K562 (cell line): ENCODE measurements around the gene EWSR1. TPM values are rescaled to one million over a fixed set of nuclear protein-coding genes. Genes with fewer than 3 reads are reported as not detected.

Experiments
- ERF ChIP-seq: fragments of 450-650 bp; formaldehyde crosslinking; IDR thresholded peaks from 2 replicates; pipeline ENCODE4 v1.4.0; 2020; ENCODE audit warnings: mild to moderate bottlenecking, mixed read lengths
- MITF ChIP-seq: IDR thresholded peaks from 2 replicates; pipeline ENCODE4 v1.6.1; 2014; ENCODE audit warnings: antibody characterized with exemption
- RAD21 ChIP-seq, 2 experiments: fragments of 250-450 bp in 1 of 2; fragments of 450-650 bp in 1 of 2; sonication (Bioruptor Pico) in 1 of 2; formaldehyde crosslinking in 1 of 2; IDR thresholded peaks in 1 of 2; conservative IDR thresholded peaks in 1 of 2; 2 replicates each; pipeline versions ENCODE4 v1.4.0 to v1.8.0; 2020 to 2022; ENCODE audit warnings: mild to moderate bottlenecking in 2 of 2, moderate library complexity in 1 of 2
- TBP ChIP-seq: optimal IDR thresholded peaks from 2 replicates; pipeline ENCODE3; 2011; ENCODE audit warnings: low read depth, low read length, improper control_type of control experiment
- TOE1 ChIP-seq, 2 experiments: fragments of 450-650 bp in 1 of 2; sonication (generic) in 1 of 2; formaldehyde crosslinking in 1 of 2; IDR thresholded peaks; 2 replicates each; pipeline versions ENCODE4 v1.7.1 to v1.8.0; 2016 to 2022; ENCODE audit warnings: borderline replicate concordance in 2 of 2, mild to moderate bottlenecking in 2 of 2, antibody characterized with exemption in 1 of 2, inconsistent platforms in 1 of 2, low read depth in 1 of 2, missing genetic modification reagents in 1 of 2, moderate library complexity in 1 of 2
- ZBTB49 ChIP-seq: sonication (generic); formaldehyde crosslinking; IDR thresholded peaks from 2 replicates; pipeline ENCODE4 v1.8.0; 2022; ENCODE audit warnings: missing genetic modification reagents, mild to moderate bottlenecking, borderline replicate concordance
- ZNF445 ChIP-seq: fragments of 250-450 bp; sonication (Bioruptor Pico); IDR thresholded peaks from 2 replicates; pipeline ENCODE4 v1.4.0; 2020; ENCODE audit warnings: low read depth, mild to moderate bottlenecking, moderate library complexity
- ZNF512 ChIP-seq: IDR thresholded peaks from 2 replicates; pipeline ENCODE4 v1.6.1; 2016; ENCODE audit warnings: missing genetic modification characterization, missing compliant biosample characterization
- ZNF609 ChIP-seq: sonication (generic); formaldehyde crosslinking; IDR thresholded peaks from 2 replicates; pipeline ENCODE4 v1.8.1; 2023; ENCODE audit warnings: missing genetic modification reagents, mild to moderate bottlenecking, borderline replicate concordance
- polyA plus RNA-seq, 8 experiments: library from polyadenylated mRNA; depleted of rRNA in 4 of 8; stranded (reverse) in 5 of 8; unstranded in 3 of 8; fragments of >200 nt; fragmentation: Nextera tagmentation in 2 of 8; fragmentation: Illumina TruSeq in 1 of 8; extraction: Ambion mirVana in 2 of 8; extraction: Trizol in 1 of 8; gene quantifications; 2 replicates each; pipeline versions ENCODE4 v1.2.1 to v1.2.3, GENCODE V29; 2011 to 2014; ENCODE audit warnings: inconsistent platforms in 1 of 8, missing spikeins in 1 of 8
- total RNA-seq, 7 experiments: library from RNA; depleted of rRNA in 6 of 7; stranded (reverse); fragments of >200 nt in 6 of 7; fragmentation: Illumina TruSeq in 2 of 7; extraction: Trizol in 2 of 7; gene quantifications; 2 replicates each; pipeline versions ENCODE4 v1.2.1 to v1.2.3, GENCODE V29; 2011 to 2021; ENCODE audit warnings: low replicate concordance in 1 of 7

EWSR1 gene
- total and polyA plus RNA-seq, 9 of the 15 experiments (the other 6 are each of a cell fraction or from before 2014, with no cell fraction given): 83.3 to 450 (median 239) TPM

GRCh38 chr22:29245626-29246385 is 22.3 kb upstream of the EWSR1 start (continued):
- TF ChIP-seq ZNF512 (no peak), ERF (CRISPR knock-in tag) (no peak), MITF (no peak), ZNF609 (CRISPR knock-in tag) (no peak), ZNF445 (no peak), RAD21 (CRISPR knock-in tag; conservative IDR thresholded peaks at IDR 0.05 in 1 of 2, IDR thresholded peaks at IDR 0.05 in 1 of 2) (peak; percentile 63 to 85), ZBTB49 (CRISPR knock-in tag) (no peak), TOE1 (IDR thresholded peaks at IDR 0.05; ENCODE audit: borderline replicate concordance) (no peak), TOE1 (CRISPR knock-in tag; IDR thresholded peaks at IDR 0.05; ENCODE audit: borderline replicate concordance, low read depth) (no peak), TBP (peak; percentile 14)
